ENCODE measurements around the gene ZDHHC16. TPM values are rescaled to one million over a fixed set of nuclear protein-coding genes. Genes with fewer than 3 reads are reported as not detected.

The ZDHHC16 gene
- total RNA-seq, 4 donors from 2014 or later = 17.0 to 36.9 (median 28.2) TPM

DNA sequence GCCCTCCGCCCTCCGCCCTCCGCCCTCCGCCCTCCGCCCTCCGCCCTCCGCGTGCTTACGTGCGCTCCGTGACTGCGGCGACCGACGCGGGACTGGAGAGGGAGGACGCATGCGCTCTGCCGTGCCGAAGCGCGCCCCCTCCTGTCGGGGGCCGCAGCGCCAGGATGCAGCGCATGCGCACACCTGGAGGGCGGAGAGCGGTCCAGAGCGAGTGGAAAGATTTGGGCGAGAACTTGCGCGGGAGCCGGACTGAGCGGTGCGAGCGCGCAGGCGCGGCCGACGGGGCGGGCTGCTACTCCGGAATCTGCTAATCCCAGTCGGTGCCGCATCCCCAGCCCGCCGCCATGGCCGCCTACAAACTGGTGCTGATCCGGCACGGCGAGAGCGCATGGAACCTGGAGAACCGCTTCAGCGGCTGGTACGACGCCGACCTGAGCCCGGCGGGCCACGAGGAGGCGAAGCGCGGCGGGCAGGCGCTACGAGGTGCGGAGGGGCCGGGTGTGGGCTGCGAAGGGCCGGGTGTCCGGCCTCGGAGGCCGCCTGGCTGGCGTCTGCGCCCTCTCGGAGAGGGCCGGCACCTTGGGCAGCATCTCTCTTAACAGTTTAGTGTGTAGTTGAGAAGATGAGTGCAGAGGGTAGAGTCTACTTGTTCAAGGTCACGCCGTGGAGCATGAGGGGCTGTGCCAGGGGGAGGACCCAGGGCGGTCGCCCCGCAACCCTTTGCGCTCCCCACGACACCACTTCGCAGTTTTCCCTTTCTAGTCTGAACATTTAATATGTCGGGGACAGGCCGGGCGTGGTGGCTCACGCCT is 19.8 kb upstream of the ZDHHC16 start, which contains the start of gene PGAM1:
Gene PGAM1, plus strand, starts transcription at position 228 of the 812 bp plus-strand sequence. Its CDS starts 117 bp downstream, at position 345.
- peak within 1 kb of the TSS; percentile 61 to 95 (median 90) for H3K4me3 ChIP-seq
- H3K4me1 ChIP-seq = peaks cover 23 to 65% (median 27%) of the 10 kb centered on the region in 3 donors
- no peaks in the 10 kb centered on the region for H3K9me3 ChIP-seq
- TF ChIP-seq, protein P1, sequence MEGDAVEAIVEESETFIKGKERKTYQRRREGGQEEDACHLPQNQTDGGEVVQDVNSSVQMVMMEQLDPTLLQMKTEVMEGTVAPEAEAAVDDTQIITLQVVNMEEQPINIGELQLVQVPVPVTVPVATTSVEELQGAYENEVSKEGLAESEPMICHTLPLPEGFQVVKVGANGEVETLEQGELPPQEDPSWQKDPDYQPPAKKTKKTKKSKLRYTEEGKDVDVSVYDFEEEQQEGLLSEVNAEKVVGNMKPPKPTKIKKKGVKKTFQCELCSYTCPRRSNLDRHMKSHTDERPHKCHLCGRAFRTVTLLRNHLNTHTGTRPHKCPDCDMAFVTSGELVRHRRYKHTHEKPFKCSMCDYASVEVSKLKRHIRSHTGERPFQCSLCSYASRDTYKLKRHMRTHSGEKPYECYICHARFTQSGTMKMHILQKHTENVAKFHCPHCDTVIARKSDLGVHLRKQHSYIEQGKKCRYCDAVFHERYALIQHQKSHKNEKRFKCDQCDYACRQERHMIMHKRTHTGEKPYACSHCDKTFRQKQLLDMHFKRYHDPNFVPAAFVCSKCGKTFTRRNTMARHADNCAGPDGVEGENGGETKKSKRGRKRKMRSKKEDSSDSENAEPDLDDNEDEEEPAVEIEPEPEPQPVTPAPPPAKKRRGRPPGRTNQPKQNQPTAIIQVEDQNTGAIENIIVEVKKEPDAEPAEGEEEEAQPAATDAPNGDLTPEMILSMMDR (IDR thresholded peaks at IDR 0.05) = peak; percentile 50 to 95 (median 62)
- peak in 3 of 4 donors; percentile 56 to 92 (median 77) for TF ChIP-seq POLR2A (IDR thresholded peaks at IDR 0.05)
- peak; percentile 75 for DNase-seq
- peak within 1 kb of the TSS; percentile 91 to 98 (median 95) for H3K27ac ChIP-seq
- peaks cover 0 to 22% (median 8%) of the 10 kb centered on the region in 3 donors for H3K36me3 ChIP-seq
- no peaks in the 10 kb centered on the region for H3K27me3 ChIP-seq
- WGBS, 2 donors = 0% methylated on average over 8 to 23 of the region's 90 CpGs
- intact Hi-C loops (cut with DNase I) = no loop called here

DNA sequence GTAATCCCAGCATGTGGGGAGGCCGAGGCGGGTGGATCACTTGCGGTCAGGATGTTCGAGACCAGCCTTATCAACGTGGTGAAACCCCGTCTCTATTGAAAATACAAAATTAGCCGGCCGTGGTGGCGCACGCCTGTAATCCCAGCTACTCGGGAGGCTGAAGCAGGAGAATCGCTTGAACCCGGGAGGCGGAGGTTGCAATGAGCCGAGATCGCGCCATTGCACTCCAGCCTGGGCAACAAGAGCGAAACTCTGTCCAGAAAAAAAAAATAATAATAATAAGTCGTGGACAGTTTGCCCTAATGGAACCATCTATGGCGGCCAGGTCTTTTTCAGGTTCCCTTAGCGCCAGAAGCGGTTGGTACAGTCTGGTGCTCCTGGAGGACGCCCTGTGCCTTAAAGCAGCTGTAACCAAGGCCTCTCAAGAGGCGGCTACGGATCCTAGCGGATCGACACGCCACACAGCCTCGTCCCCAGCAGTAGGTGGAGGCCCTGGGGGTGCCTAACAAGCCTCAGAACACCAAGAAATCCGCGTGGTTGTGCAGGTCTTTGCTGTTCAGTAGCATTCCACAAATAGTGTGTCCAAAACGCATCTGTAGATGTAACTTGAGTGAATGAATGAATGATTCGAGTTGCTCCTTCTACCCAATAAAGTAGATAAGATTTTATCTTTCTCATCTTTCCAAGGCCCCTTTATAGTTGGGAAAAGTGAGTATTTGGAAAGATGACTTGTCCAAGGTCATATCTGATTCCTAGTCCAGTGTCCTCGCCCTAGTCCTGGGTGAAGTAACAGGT is 19.0 kb upstream of the ZDHHC16 start:
- 7 to 16% methylated on average over 20 to 32 of the region's 34 CpGs for WGBS, 2 donors
- TF ChIP-seq POLR2A (IDR thresholded peaks at IDR 0.05) = no peak
- TF ChIP-seq, protein P1 (IDR thresholded peaks at IDR 0.05) = no peak
- H3K9me3 ChIP-seq = no peaks in the 10 kb centered on the region
- H3K36me3 ChIP-seq = peaks cover 0 to 30% (median 14%) of the 10 kb centered on the region in 3 donors
- H3K4me3 ChIP-seq = peak overlapping the region; percentile 61 to 95 (median 90)
- intact Hi-C loops (cut with DNase I) = no loop called here
- no peak for DNase-seq
- no peaks in the 10 kb centered on the region for H3K27me3 ChIP-seq
- peak overlapping the region; percentile 91 to 98 (median 95) for H3K27ac ChIP-seq
- H3K4me1 ChIP-seq = peaks cover 23 to 65% (median 27%) of the 10 kb centered on the region in 3 donors

DNA sequence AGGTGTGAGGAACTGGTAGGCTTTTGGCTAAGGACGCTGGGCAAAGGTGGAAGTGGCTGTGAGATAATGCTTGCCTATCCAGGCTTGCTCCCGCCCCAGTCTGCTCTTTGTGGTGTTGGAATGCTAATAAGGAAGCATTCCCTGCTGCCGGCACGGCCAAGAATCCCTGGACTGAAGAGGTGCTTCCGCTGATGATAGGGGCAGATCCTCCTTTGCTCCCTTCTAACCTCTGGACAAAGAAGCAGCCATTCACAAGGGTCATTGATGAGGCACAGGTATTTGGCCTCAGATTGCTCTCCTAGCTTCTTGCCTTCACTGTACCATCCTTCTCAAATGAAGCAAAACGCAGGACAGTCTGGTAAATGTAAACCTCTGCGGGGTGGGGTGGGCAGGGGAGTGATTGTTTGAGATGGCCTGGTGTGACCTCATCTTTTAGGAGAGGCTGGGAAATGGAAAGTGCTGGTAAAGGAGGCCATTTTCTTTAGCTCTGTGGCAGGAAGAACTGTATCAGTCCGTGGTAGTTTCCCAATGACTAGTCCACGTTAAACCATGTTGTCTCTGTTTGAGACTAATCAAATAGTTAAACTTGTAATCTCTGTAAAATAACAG is 18.3 kb upstream of the ZDHHC16 start:
- no peak for DNase-seq
- intact Hi-C loops (cut with DNase I) = no loop called here

DNA sequence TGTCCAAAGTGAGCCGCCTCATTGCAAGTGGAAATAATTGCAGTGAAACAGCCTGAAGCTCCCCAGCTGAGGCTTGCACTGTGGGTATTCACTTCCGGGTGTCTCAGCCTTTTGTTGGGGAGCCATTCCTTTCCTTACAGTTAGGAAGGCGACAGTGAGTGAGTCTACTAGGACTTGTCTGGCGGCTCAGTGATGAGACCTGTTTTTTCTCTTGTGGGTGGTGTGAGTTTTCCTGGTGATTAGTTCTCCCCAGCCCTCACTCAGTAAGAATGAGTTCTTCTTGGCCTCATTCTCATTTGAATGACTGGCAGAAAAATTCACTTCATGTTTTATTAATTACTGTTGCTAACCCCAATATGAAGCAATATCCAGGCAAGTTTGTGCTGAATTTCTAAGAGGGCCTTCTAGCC is 17.4 kb upstream of the ZDHHC16 start:
- peak overlapping the region; percentile 65 to 98 (median 94) for H3K27ac ChIP-seq
- H3K9me3 ChIP-seq = no peaks in the 10 kb centered on the region
- TF ChIP-seq, protein P1 (IDR thresholded peaks at IDR 0.05) = no peak
- no peak for TF ChIP-seq POLR2A (IDR thresholded peaks at IDR 0.05)
- H3K4me3 ChIP-seq = peak overlapping the region; percentile 61 to 95 (median 90)
- H3K36me3 ChIP-seq = peaks cover 4 to 41% (median 16%) of the 10 kb centered on the region in 3 donors
- no peaks in the 10 kb centered on the region for H3K27me3 ChIP-seq
- intact Hi-C loops (cut with DNase I) = no loop called here
- WGBS, 2 donors = 19 to 27% methylated on average over 4 of the region's 4 CpGs
- no peak for DNase-seq
- peaks cover 23 to 52% (median 23%) of the 10 kb centered on the region in 3 donors for H3K4me1 ChIP-seq

More for the DNA sequence above, 18.3 kb upstream of the ZDHHC16 start:
- H3K27ac ChIP-seq = peak overlapping the region; percentile 91 to 98 (median 95)
- TF ChIP-seq, protein P1 (IDR thresholded peaks at IDR 0.05) = no peak
- TF ChIP-seq POLR2A (IDR thresholded peaks at IDR 0.05) = no peak
- peaks cover 23 to 61% (median 27%) of the 10 kb centered on the region in 3 donors for H3K4me1 ChIP-seq
- no peaks in the 10 kb centered on the region for H3K9me3 ChIP-seq
- H3K4me3 ChIP-seq = peak overlapping the region; percentile 61 to 95 (median 90)
- H3K36me3 ChIP-seq = peaks cover 0 to 36% (median 16%) of the 10 kb centered on the region in 3 donors
- 7 to 9% methylated on average over 7 of the region's 9 CpGs for WGBS, 2 donors
- H3K27me3 ChIP-seq = no peaks in the 10 kb centered on the region

All from esophagus squamous epithelium (tissue), 5 donors.